ENCODE data around the gene C17orf78.
A peak's percentile ranks its signal among the peaks of the same experiment; 100 is the strongest.
"Not testable (repeated sequence)": the region's sequence is repeated elsewhere in the genome, so short reads cannot be mapped to it uniquely, and the experiment has no call there.

The C17orf78 gene

GRCh38 chr17:37391146-37391545 lies 15.4 kb downstream of the C17orf78 start:
- Histone ChIP-seq H3K27me3 (ENCODE audit: insufficient read depth, low read length, poor library complexity) (no peaks in the 10 kb centered on the region), H3K27ac (ENCODE audit: low read depth, low read length) (no peak overlapping the region), H3K23ac (ENCODE audit: low read length) (no peak overlapping the region), H3K18ac (ENCODE audit: low read length) (no peak overlapping the region), H3K4me1 (ENCODE audit: control insufficient read depth, low read depth, low read length) (no peaks in the 10 kb centered on the region), H3K36me3 (ENCODE audit: control insufficient read depth, insufficient read depth, low read length) (no peaks in the 10 kb centered on the region), H2BK15ac (replicated peaks; ENCODE audit: low read depth) (no peak overlapping the region), H3K4ac (ENCODE audit: low read depth, low read length) (no peak overlapping the region), H3K79me2 (ENCODE audit: control insufficient read depth, insufficient read depth, low read length) (no peaks in the 10 kb centered on the region), H3K4me2 (ENCODE audit: low read length) (no peak overlapping the region), H4K5ac (ENCODE audit: low read length) (no peak overlapping the region), H3K79me1 (ENCODE audit: low read length) (no peaks in the 10 kb centered on the region), H2BK5ac (ENCODE audit: low read length) (no peak overlapping the region), H3K56ac (ENCODE audit: low read length) (no peak overlapping the region), H2BK120ac (ENCODE audit: low read depth, low read length) (no peak overlapping the region), H2AK5ac (ENCODE audit: low read length) (no peak overlapping the region), H3K9ac (ENCODE audit: low read length) (no peak overlapping the region), H4K8ac (ENCODE audit: low read depth, low read length) (no peak overlapping the region), H3K4me3 (ENCODE audit: low read length) (no peak overlapping the region)
- no peak for DNase-seq
- WGBS (ENCODE audit: extremely low coverage, insufficient coverage, low lambda C conversion rate): no CpG with 5 or more reads among the region's 6 CpGs

GRCh38 chr17:37392024-37392590 lies 16.3 kb downstream of the C17orf78 start:
- no peak overlapping the region for H3K27ac ChIP-seq (ENCODE audit: low read depth, low read length)
- no peak overlapping the region for H4K5ac ChIP-seq (ENCODE audit: low read length)
- H3K56ac ChIP-seq (ENCODE audit: low read length): no peak overlapping the region
- no peak for DNase-seq
- no peaks in the 10 kb centered on the region for H3K36me3 ChIP-seq (ENCODE audit: control insufficient read depth, insufficient read depth, low read length)
- H3K9ac ChIP-seq (ENCODE audit: low read length): no peak overlapping the region
- H3K23ac ChIP-seq (ENCODE audit: low read length): no peak overlapping the region
- H2BK120ac ChIP-seq (ENCODE audit: low read depth, low read length): no peak overlapping the region
- no peak overlapping the region for H3K4ac ChIP-seq (ENCODE audit: low read depth, low read length)
- no peak overlapping the region for H3K18ac ChIP-seq (ENCODE audit: low read length)
- no peak overlapping the region for H3K4me3 ChIP-seq (ENCODE audit: low read length)
- H3K79me1 ChIP-seq (ENCODE audit: low read length): no peaks in the 10 kb centered on the region
- no peak overlapping the region for H4K8ac ChIP-seq (ENCODE audit: low read depth, low read length)
- no peaks in the 10 kb centered on the region for H3K4me1 ChIP-seq (ENCODE audit: control insufficient read depth, low read depth, low read length)
- H2BK15ac ChIP-seq (replicated peaks; ENCODE audit: low read depth): no peak overlapping the region
- WGBS (ENCODE audit: extremely low coverage, insufficient coverage, low lambda C conversion rate): no CpG with 5 or more reads among the region's 3 CpGs
- H3K79me2 ChIP-seq (ENCODE audit: control insufficient read depth, insufficient read depth, low read length): no peaks in the 10 kb centered on the region
- H3K4me2 ChIP-seq (ENCODE audit: low read length): no peak overlapping the region
- H2AK5ac ChIP-seq (ENCODE audit: low read length): no peak overlapping the region
- H3K27me3 ChIP-seq (ENCODE audit: insufficient read depth, low read length, poor library complexity): no peaks in the 10 kb centered on the region
- H2BK5ac ChIP-seq (ENCODE audit: low read length): no peak overlapping the region

- no peaks in the 10 kb centered on the region for H3K79me1 ChIP-seq (ENCODE audit: low read length)
- H3K4ac ChIP-seq (ENCODE audit: low read depth, low read length): no peak overlapping the region
- H2BK15ac ChIP-seq (replicated peaks; ENCODE audit: low read depth): no peak overlapping the region
- no peak overlapping the region for H2AK5ac ChIP-seq (ENCODE audit: low read length)
- H3K79me2 ChIP-seq (ENCODE audit: control insufficient read depth, insufficient read depth, low read length): no peaks in the 10 kb centered on the region
- no CpG with 5 or more reads among the region's 7 CpGs for WGBS (ENCODE audit: extremely low coverage, insufficient coverage, low lambda C conversion rate)
- H3K9ac ChIP-seq (ENCODE audit: low read length): no peak overlapping the region
- H3K27me3 ChIP-seq (ENCODE audit: insufficient read depth, low read length, poor library complexity): no peaks in the 10 kb centered on the region
- no peak overlapping the region for H3K27ac ChIP-seq (ENCODE audit: low read depth, low read length)
- H3K4me2 ChIP-seq (ENCODE audit: low read length): no peak overlapping the region
- no peak overlapping the region for H2BK120ac ChIP-seq (ENCODE audit: low read depth, low read length)
- H3K56ac ChIP-seq (ENCODE audit: low read length): no peak overlapping the region
- no peak overlapping the region for H2BK5ac ChIP-seq (ENCODE audit: low read length)
- H3K4me3 ChIP-seq (ENCODE audit: low read length): no peak overlapping the region
- no peaks in the 10 kb centered on the region for H3K36me3 ChIP-seq (ENCODE audit: control insufficient read depth, insufficient read depth, low read length)
- H4K5ac ChIP-seq (ENCODE audit: low read length): no peak overlapping the region
- no peaks in the 10 kb centered on the region for H3K4me1 ChIP-seq (ENCODE audit: control insufficient read depth, low read depth, low read length)
- no peak overlapping the region for H3K23ac ChIP-seq (ENCODE audit: low read length)
- H3K18ac ChIP-seq (ENCODE audit: low read length): no peak overlapping the region
- no peak overlapping the region for H4K8ac ChIP-seq (ENCODE audit: low read depth, low read length)
- no peak for DNase-seq
Observed at GRCh38 chr17:37393352-37393751, 17.6 kb downstream of the C17orf78 start.

- no peak overlapping the region for H4K8ac ChIP-seq (ENCODE audit: low read depth, low read length)
- no peak overlapping the region for H2AK5ac ChIP-seq (ENCODE audit: low read length)
- no peaks in the 10 kb centered on the region for H3K4me1 ChIP-seq (ENCODE audit: control insufficient read depth, low read depth, low read length)
- no peak overlapping the region for H3K4ac ChIP-seq (ENCODE audit: low read depth, low read length)
- no peak overlapping the region for H3K23ac ChIP-seq (ENCODE audit: low read length)
- H3K79me1 ChIP-seq (ENCODE audit: low read length): no peaks in the 10 kb centered on the region
- H2BK5ac ChIP-seq (ENCODE audit: low read length): no peak overlapping the region
- no peak overlapping the region for H3K27ac ChIP-seq (ENCODE audit: low read depth, low read length)
- no peak overlapping the region for H3K18ac ChIP-seq (ENCODE audit: low read length)
- no peak overlapping the region for H4K5ac ChIP-seq (ENCODE audit: low read length)
- no peak for DNase-seq
- WGBS (ENCODE audit: extremely low coverage, insufficient coverage, low lambda C conversion rate): no CpG with 5 or more reads among the region's 5 CpGs
- no peak overlapping the region for H3K4me2 ChIP-seq (ENCODE audit: low read length)
- H3K36me3 ChIP-seq (ENCODE audit: control insufficient read depth, insufficient read depth, low read length): no peaks in the 10 kb centered on the region
- no peak overlapping the region for H3K4me3 ChIP-seq (ENCODE audit: low read length)
- no peak overlapping the region for H3K56ac ChIP-seq (ENCODE audit: low read length)
- H3K79me2 ChIP-seq (ENCODE audit: control insufficient read depth, insufficient read depth, low read length): no peaks in the 10 kb centered on the region
- no peak overlapping the region for H3K9ac ChIP-seq (ENCODE audit: low read length)
- H3K27me3 ChIP-seq (ENCODE audit: insufficient read depth, low read length, poor library complexity): no peaks in the 10 kb centered on the region
- no peak overlapping the region for H2BK120ac ChIP-seq (ENCODE audit: low read depth, low read length)
- H2BK15ac ChIP-seq (replicated peaks; ENCODE audit: low read depth): no peak overlapping the region
Observed at GRCh38 chr17:37399265-37399803, 23.5 kb downstream of the C17orf78 start.

- Histone ChIP-seq H4K8ac (ENCODE audit: low read depth, low read length) (no peak overlapping the region), H2BK15ac (replicated peaks; ENCODE audit: low read depth) (no peak overlapping the region), H3K79me2 (ENCODE audit: control insufficient read depth, insufficient read depth, low read length) (no peaks in the 10 kb centered on the region), H3K9ac (ENCODE audit: low read length) (no peak overlapping the region), H2AK5ac (ENCODE audit: low read length) (no peak overlapping the region), H2BK5ac (ENCODE audit: low read length) (no peak overlapping the region), H3K56ac (ENCODE audit: low read length) (no peak overlapping the region), H2BK120ac (ENCODE audit: low read depth, low read length) (no peak overlapping the region), H3K36me3 (ENCODE audit: control insufficient read depth, insufficient read depth, low read length) (no peaks in the 10 kb centered on the region), H3K4ac (ENCODE audit: low read depth, low read length) (no peak overlapping the region), H3K4me1 (ENCODE audit: control insufficient read depth, low read depth, low read length) (no peaks in the 10 kb centered on the region), H3K18ac (ENCODE audit: low read length) (no peak overlapping the region), H3K27ac (ENCODE audit: low read depth, low read length) (no peak overlapping the region), H3K27me3 (ENCODE audit: insufficient read depth, low read length, poor library complexity) (no peaks in the 10 kb centered on the region), H3K4me3 (ENCODE audit: low read length) (no peak overlapping the region), H3K23ac (ENCODE audit: low read length) (no peak overlapping the region), H3K79me1 (ENCODE audit: low read length) (no peaks in the 10 kb centered on the region), H4K5ac (ENCODE audit: low read length) (no peak overlapping the region), H3K4me2 (ENCODE audit: low read length) (no peak overlapping the region)
- no peak for DNase-seq
Observed at GRCh38 chr17:37400505-37400904, 24.7 kb downstream of the C17orf78 start.

GRCh38 chr17:37405522-37405921 lies 29.7 kb downstream of the C17orf78 start:
- not testable (repeated sequence) for H2AK5ac ChIP-seq (ENCODE audit: low read length); H3K23ac ChIP-seq (ENCODE audit: low read length); H2BK5ac ChIP-seq (ENCODE audit: low read length); DNase-seq; H3K36me3 ChIP-seq (ENCODE audit: control insufficient read depth, insufficient read depth, low read length); H2BK120ac ChIP-seq (ENCODE audit: low read depth, low read length); H3K4me3 ChIP-seq (ENCODE audit: low read length); H3K27ac ChIP-seq (ENCODE audit: low read depth, low read length); H3K79me2 ChIP-seq (ENCODE audit: control insufficient read depth, insufficient read depth, low read length); H3K79me1 ChIP-seq (ENCODE audit: low read length); H3K18ac ChIP-seq (ENCODE audit: low read length); H3K27me3 ChIP-seq (ENCODE audit: insufficient read depth, low read length, poor library complexity); H3K9ac ChIP-seq (ENCODE audit: low read length); H4K5ac ChIP-seq (ENCODE audit: low read length); H2BK15ac ChIP-seq (replicated peaks; ENCODE audit: low read depth); H4K8ac ChIP-seq (ENCODE audit: low read depth, low read length); H3K4me2 ChIP-seq (ENCODE audit: low read length); H3K4ac ChIP-seq (ENCODE audit: low read depth, low read length); H3K4me1 ChIP-seq (ENCODE audit: control insufficient read depth, low read depth, low read length)
- peak overlapping the region; percentile 56 for H3K56ac ChIP-seq (ENCODE audit: low read length)
- no CpG with 5 or more reads among the region's 14 CpGs for WGBS (ENCODE audit: extremely low coverage, insufficient coverage, low lambda C conversion rate)

Data from mesendoderm (in vitro differentiated cells).